Nephron progenitor cell (in vitro differentiated cells): Measurements from ENCODE around the gene RPS25.

Experiments
- DNase-seq: peaks from one replicate; pipeline ENCODE4 v3.0.0; 2021
- H3K27ac Mint-ChIP-seq: 2 replicates; pipeline ENCODE4 v1.8.0; 2021; ENCODE audit warnings: mild to moderate bottlenecking, moderate library complexity, mixed read lengths
- H3K27me3 Mint-ChIP-seq: 2 replicates; pipeline ENCODE4 v1.8.0; 2021; ENCODE audit warnings: mild to moderate bottlenecking, low read depth, mixed read lengths; ENCODE audit not compliant: poor library complexity
- H3K36me3 Mint-ChIP-seq: 2 replicates; pipeline ENCODE4 v1.8.0; 2021; ENCODE audit warnings: low read depth, mixed read lengths
- H3K4me1 Mint-ChIP-seq: 2 replicates; pipeline ENCODE4 v1.8.0; 2021; ENCODE audit warnings: mixed read lengths
- H3K4me3 Mint-ChIP-seq: 2 replicates; pipeline ENCODE4 v1.8.0; 2021; ENCODE audit warnings: mild to moderate bottlenecking, moderate library complexity, mixed read lengths
- H3K9me3 Mint-ChIP-seq: 2 replicates; pipeline ENCODE4 v1.8.0; 2021; ENCODE audit warnings: mild to moderate bottlenecking, moderate library complexity, mixed read lengths
- TF ChIP-seq, protein P1 (sequence below): fragments of 200-600 bp; sonication (generic); IDR thresholded peaks from 2 replicates; pipeline ENCODE4 v1.5.0; 2021; ENCODE audit warnings: antibody characterized with exemption

The RPS25 gene

DNA sequence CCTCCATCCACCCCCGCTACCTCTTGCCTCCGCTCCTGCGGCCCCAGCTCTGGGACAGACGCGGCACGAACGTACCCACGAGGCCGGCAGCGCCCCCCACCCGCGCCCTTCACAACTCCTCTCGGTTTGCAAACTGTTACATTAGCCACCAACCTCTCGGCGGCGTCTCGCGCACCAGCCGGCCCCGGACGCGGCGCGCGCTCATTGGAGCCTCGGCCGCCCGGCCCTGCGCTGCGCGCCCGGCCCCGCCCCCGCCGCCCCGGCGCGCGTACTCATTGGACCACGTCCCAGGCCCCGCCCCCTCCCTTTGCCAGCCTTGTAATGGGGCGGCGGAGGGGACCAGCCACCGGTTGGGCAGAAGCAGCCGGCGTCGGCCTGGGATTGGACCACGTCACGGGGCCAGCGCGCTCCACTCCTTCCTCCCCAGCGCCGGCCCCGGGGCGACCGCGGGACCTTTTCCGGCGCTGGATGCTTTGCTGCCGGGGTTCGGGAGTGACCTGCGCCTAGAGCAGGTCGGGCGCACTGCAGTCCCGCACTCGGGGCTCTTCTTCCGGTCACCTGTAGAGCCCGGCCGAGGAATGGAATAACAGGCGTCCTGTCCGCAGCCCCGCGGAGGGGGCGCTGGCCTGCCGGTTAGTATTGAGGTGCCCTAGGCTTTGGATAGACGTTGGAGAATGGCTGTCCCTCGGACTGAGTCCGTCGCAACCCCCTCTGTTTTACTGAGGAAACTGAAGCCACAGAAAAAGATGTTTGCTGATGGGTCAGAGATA, 39.0 kb upstream of the RPS25 start, which contains the start of gene HYOU1:
TSS of gene HYOU1 (minus strand) at position 206 of the 770 bp plus-strand sequence. CDS start 1,045 bp downstream, outside the sequence.
- peaks cover 4% of the 10 kb centered on the region for H3K27me3 Mint-ChIP-seq
- H3K27ac Mint-ChIP-seq = peak within 1 kb of the TSS; percentile 99
- peaks cover 30% of the 10 kb centered on the region for H3K4me1 Mint-ChIP-seq
- H3K4me3 Mint-ChIP-seq = peak within 1 kb of the TSS; percentile 94
- peak; percentile 100 for DNase-seq
- peaks cover 4% of the 10 kb centered on the region for H3K9me3 Mint-ChIP-seq
- TF ChIP-seq, protein P1, sequence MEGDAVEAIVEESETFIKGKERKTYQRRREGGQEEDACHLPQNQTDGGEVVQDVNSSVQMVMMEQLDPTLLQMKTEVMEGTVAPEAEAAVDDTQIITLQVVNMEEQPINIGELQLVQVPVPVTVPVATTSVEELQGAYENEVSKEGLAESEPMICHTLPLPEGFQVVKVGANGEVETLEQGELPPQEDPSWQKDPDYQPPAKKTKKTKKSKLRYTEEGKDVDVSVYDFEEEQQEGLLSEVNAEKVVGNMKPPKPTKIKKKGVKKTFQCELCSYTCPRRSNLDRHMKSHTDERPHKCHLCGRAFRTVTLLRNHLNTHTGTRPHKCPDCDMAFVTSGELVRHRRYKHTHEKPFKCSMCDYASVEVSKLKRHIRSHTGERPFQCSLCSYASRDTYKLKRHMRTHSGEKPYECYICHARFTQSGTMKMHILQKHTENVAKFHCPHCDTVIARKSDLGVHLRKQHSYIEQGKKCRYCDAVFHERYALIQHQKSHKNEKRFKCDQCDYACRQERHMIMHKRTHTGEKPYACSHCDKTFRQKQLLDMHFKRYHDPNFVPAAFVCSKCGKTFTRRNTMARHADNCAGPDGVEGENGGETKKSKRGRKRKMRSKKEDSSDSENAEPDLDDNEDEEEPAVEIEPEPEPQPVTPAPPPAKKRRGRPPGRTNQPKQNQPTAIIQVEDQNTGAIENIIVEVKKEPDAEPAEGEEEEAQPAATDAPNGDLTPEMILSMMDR = peak; percentile 24
- peaks cover 54% of the 10 kb centered on the region for H3K36me3 Mint-ChIP-seq

DNA sequence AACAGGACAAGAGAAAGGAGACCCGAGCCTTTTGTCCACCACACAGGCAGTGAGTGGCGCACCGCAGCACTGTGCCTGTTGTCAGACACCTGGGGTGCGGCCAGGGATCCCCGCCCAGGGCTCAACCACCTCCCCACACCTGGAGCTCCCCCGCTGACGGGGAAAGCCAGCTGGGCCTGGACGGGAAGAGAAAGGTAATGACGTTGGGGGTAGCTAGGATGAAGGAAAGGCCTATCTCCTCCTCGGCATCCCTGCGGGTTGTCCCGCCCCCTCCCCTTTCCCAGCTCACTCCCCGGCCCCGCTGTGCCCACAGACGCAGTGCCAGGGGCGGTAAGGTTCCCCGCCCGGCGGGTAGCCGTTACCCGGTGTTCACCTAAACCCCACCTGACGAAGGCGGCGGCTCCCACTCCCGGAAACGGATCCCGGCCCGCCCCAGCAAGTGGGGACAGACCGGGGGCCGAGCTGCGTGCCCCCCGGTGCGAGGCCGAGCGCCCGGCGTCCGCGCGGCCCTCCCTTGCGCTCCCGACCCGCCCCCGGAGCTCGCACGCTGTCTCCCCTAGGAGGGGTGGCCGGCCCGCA, 38.4 kb upstream of the RPS25 start:
- peaks cover 30% of the 10 kb centered on the region for H3K4me1 Mint-ChIP-seq
- TF ChIP-seq, protein P1 = no peak
- H3K27me3 Mint-ChIP-seq = peaks cover 4% of the 10 kb centered on the region
- H3K4me3 Mint-ChIP-seq = peak overlapping the region; percentile 94
- peaks cover 57% of the 10 kb centered on the region for H3K36me3 Mint-ChIP-seq
- peak overlapping the region; percentile 99 for H3K27ac Mint-ChIP-seq
- H3K9me3 Mint-ChIP-seq = peaks cover 4% of the 10 kb centered on the region
- DNase-seq = no peak

DNA sequence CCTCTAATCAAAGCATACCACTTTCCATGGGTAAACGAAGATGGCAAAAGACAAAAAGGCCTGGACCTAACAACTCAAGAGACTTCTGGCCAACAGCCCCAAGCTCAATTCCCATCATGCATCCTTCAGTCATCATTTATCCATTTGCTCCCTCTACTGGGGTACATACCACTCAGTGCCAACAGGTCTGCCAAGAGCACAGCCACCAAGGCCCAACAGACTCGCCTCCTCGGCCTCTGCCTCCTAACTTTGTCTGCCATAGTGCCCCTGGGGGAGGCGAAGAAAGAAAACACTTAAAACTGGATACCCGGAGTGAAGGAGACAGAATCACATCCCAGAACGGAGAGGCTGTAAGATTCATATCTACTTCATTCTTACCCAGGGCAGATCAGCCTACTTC, 37.8 kb upstream of the RPS25 start:
- Mint-ChIP-seq H3K27ac (peak overlapping the region; percentile 89), H3K4me3 (peak overlapping the region; percentile 94), H3K36me3 (peaks cover 63% of the 10 kb centered on the region), H3K9me3 (peaks cover 4% of the 10 kb centered on the region), H3K27me3 (peaks cover 4% of the 10 kb centered on the region), H3K4me1 (peaks cover 30% of the 10 kb centered on the region)
- DNase-seq = no peak
- TF ChIP-seq, protein P1 = no peak

DNA sequence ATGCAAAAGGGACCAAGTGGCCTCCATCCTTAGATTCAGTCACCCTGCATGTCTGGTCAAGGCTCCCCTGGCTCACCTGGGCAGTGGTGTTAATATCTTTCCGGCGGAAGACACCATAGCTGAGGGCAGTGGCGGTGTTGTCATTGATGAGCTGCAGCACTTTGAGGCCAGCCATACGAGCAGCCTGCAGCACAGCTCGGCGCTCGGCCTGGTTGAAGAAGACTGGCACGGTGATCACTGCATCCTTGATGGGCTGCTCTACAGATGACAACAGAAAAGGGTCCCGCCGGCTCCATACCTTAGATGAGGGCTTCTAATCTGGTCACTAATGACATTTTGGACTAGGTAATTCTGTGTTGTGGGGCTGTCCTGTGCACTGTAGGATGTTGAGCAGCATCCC, 36.3 kb upstream of the RPS25 start:
- H3K36me3 Mint-ChIP-seq = peaks cover 59% of the 10 kb centered on the region

DNA sequence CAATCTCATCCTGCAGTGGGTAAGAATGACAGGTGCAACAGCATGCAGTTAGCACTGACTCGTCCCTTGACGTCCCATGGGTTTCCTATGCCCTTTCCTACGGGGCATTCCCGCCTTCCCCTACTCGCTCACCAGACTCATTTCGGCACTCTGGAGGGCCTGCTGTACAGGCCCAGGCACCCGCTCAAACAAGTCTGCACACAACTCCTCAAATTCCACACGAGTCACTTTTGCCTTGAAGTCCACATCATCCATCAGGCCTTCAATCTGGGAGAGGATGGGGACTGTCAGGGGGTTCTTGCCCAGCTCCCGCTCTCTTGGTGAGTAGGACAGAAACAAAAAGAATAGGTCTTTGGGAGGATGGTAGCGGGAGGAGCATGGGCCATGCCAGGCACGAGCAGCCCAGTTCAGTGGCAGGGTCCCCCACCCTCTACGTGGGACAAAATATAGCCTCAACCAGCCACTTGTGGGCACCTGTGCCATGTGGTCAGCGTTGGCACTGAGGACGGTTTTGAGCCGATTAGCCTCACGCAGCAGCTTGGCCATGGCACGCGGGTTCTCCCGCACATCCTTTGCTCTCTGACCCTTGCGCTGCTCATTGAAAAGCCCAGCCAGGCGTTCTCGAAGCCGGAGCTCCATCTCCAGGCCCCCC, 34.1 kb upstream of the RPS25 start:
- Mint-ChIP-seq H3K36me3 (peaks cover 70% of the 10 kb centered on the region), H3K9me3 (no peaks in the 10 kb centered on the region), H3K27ac (peak overlapping the region; percentile 23), H3K27me3 (no peaks in the 10 kb centered on the region), H3K4me1 (peaks cover 17% of the 10 kb centered on the region), H3K4me3 (no peak overlapping the region)
- TF ChIP-seq, protein P1 = no peak
- DNase-seq = no peak

More for the DNA sequence above, 36.3 kb upstream of the RPS25 start:
- no peaks in the 10 kb centered on the region for H3K9me3 Mint-ChIP-seq
- no peak overlapping the region for H3K4me3 Mint-ChIP-seq
- TF ChIP-seq, protein P1 = no peak
- peaks cover 30% of the 10 kb centered on the region for H3K4me1 Mint-ChIP-seq
- H3K27me3 Mint-ChIP-seq = no peaks in the 10 kb centered on the region
- no peak overlapping the region for H3K27ac Mint-ChIP-seq
- DNase-seq = no peak
